ELR (cell line): ENCODE data around the gene CATSPERZ.
A peak's percentile ranks its signal among the peaks of the same experiment; 100 is the strongest.

Experiments used
- DNase-seq: peaks from one replicate; pipeline ENCODE4 v3.0.0-alpha.2; 2015; ENCODE audit warnings: low read depth

Gene CATSPERZ

DNA sequence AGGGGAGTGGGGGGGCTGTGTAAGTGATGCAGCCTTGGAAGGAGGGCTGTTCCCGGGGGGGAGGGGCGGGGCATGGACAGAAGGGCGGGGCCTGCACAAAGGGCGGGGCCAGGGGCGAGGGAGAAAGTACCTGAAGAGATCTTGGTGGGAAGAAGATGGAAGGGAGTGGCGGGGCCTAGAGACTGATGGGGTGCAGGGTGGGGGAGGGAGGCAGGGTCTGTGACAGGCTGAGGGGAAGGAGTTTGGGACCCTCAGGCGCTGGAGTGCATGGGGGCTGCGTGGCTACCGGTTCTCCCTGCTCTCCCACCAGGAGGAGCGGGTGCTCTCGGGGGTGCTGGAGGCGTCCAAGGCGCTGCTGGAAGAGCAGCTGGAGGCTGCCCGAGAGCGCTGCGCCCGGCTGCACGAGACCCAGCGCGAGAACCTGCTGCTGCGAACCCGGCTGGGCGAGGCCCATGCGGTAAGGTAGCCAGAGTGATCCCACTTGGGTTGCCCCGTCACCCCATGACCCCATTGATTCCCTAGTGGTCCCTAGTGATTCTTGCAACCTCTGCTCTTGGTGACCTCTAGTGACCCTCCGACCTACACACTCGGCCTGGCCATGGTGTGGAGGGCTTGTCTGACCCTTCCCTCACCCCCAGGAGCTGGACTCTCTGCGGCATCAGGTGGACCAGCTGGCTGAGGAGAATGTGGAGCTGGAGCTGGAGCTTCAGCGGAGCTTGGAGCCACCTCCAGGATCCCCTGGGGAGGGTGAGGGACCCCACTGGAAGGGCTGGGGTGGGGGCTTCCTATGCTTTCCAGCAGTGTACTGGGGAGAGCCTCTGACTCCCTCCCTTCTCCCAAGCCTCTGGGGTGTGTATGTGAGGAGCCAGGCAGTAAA lies 42.9 kb downstream of the CATSPERZ start:
- no peak for DNase-seq

DNA sequence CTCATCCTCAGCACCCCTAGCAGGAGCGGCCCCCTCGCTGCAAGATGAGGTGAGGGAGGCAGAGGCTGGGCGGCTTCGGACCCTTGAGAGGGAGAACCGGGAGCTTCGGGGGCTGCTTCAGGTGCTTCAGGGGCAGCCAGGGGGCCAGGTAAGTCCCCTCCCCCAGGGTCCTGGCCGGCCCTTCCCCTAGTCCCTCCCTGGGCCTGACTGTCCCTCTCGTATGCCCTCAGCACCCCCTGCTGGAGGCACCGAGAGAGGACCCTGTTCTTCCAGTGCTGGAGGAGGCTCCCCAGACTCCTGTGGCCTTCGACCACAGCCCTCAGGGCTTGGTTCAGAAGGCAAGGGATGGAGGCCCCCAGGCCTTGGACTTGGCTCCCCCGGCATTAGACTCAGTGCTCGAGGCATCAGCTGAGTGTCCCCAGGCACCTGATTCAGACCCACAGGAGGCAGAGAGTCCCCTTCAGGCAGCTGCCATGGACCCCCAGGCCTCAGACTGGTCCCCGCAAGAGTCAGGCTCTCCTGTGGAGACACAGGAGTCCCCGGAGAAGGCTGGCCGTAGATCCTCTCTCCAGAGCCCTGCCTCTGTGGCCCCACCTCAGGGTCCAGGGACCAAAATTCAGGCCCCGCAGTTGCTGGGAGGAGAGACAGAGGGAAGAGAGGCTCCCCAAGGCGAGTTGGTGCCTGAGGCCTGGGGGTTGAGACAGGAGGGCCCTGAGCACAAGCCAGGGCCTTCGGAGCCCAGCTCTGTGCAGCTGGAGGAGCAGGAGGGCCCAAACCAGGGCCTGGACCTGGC lies 43.8 kb downstream of the CATSPERZ start:
- peak; percentile 26 for DNase-seq

DNA sequence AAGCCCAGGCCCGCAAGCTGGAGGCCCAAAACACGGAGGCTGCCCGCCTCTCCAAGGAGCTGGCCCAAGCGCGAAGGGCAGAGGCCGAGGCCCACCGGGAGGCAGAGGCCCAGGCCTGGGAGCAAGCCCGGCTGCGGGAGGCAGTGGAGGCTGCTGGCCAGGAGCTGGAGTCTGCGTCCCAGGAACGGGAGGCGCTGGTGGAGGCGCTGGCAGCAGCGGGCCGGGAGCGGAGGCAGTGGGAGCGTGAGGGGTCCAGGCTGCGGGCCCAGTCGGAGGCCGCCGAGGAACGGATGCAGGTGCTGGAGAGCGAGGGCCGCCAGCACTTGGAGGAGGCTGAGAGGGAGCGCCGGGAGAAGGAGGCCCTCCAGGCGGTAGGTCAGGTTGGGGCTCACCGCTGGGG lies 44.6 kb downstream of the CATSPERZ start:
- DNase-seq: no peak

DNA sequence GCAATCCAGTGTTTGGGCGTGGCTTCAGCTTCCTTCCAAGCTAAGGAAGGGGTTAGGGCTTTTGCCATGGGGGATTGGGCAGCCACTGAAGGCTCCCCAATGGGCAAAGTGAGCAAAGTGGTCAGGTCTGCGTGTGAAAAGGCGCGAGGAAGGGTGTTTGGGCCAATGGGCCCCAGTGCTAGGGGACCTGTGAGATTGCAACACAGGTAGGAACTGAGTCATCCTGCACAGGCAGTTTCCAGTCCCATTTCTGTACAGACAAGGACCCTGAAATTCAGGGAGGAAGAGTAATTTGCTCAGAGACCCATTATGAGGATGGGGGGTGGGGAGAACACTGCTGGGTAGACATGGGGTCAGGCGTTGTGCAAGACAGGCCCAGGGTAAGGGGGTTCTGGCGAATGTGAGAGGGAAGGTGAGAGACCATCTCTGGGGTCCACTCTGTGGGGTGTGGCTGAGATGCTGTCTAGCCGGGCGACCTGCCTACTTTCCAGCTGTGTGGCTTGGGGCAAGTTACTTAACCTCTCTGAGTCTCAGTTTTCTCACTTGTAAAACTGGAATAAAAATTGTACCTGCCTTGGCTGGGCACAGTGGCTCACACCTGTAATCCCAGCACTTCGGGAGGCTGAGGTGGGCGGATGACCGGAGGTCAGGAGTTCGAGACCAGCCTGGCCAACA lies 47.2 kb downstream of the CATSPERZ start:
- peak; percentile 19 for DNase-seq

- no peak for DNase-seq
Observed at GRCh38 chr11:64348383-64349024, 48.3 kb downstream of the CATSPERZ start.

- no peak for DNase-seq
Observed at GRCh38 chr11:64349025-64349387, 48.8 kb downstream of the CATSPERZ start.

DNA sequence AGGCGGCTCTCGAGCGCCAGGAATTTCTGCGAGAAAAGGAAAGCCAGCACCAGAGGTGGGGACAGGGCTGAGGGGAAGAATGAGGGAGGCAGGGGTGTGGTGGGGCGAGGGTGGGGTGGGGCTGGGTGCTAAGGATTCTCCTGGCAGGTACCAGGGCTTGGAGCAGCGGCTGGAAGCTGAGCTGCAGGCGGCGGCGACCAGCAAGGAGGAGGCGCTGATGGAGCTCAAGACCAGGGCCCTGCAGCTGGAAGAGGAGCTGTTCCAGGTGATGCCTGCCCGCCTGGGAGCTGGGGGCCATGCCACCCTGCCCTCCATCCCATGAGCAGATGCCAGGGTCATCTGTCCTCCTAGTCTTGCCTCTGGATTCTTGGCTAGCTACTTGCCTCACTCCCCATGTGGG lies 49.2 kb downstream of the CATSPERZ start:
- DNase-seq: no peak

- DNase-seq: no peak
Observed at GRCh38 chr11:64351136-64351631, 51.0 kb downstream of the CATSPERZ start.

DNA sequence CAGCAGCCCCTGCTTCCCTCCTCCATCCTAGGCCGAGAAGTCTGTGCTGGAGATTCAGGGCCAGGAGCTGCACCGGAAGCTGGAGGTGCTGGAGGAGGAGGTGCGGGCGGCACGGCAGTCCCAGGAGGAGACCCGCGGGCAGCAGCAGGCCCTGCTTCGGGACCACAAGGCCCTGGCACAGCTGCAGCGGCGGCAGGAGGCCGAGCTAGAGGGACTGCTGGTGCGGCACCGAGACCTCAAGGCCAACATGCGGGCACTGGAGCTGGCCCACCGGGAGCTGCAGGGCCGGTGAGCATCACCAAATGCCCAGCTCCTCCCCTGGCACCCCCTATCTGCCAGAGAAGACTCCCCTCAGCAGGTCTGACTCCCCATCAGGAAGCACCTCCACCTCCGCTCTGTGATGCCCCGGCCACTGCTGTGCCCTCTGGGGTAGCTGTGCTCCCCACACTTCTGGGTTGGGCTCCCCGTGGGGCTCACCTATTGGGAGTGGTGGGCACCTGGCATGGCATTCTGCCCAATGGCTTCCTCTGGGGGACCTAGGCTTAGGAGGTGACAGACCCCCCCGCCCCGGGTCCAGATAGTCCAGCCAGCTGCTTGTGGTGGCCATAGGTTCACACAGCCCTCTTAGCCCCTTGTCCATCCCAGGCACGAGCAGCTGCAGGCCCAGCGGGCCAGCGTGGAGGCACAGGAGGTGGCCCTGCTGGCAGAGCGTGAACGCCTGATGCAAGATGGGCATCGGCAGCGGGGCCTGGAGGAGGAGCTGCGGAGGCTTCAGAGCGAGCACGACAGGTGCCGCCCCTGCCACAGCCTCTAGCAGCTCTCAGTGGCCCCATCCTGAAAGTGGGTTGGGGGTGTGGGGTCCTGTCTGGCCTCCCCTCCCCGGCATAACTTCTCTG lies 52.2 kb downstream of the CATSPERZ start:
- no peak for DNase-seq

DNA sequence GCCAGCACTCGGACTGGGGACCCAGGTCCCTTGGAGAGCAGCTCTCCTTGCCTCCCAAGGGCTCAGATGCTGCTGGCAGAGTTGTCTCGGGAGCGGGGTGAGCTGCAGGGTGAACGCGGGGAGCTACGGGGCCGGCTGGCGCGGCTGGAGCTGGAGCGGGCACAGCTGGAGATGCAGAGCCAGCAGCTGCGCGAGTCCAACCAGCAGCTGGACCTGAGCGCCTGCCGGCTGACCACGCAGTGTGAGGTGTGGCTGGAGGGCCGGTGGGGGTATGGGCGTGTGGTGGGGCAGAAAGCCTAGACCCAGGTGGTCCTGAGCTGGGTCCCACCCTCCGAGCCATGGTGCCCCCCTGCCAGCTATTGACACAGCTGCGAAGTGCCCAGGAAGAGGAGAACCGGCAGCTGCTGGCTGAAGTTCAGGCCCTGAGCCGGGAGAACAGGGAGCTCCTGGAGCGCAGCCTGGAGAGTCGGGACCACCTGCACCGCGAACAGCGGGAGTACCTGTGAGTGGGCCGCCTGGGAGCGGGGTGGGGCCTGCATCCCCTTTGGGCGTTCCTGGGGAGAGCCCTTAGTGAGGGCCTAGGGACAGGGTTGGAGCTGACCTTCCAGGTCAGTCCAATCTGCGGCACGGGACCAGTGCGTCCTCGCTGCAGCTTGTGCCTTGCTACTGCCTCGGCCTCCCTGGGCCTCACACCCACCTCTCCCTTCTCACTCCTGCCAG lies 53.0 kb downstream of the CATSPERZ start:
- no peak for DNase-seq

- DNase-seq: no peak
Observed at GRCh38 chr11:64353715-64354506, 53.8 kb downstream of the CATSPERZ start.
